Karpas-422 (cell line): ENCODE data around the gene ZFAND2A. TPM values are rescaled to one million over a fixed set of nuclear protein-coding genes. Genes with fewer than 3 reads are reported as not detected.
A peak's percentile ranks its signal among the peaks of the same experiment; 100 is the strongest.
"Not testable (repeated sequence)": the region's sequence is repeated elsewhere in the genome, so short reads cannot be mapped to it uniquely, and the experiment has no call there.

Experiments
- DNase-seq: peaks from one replicate; pipeline ENCODE4 v3.0.0-alpha.2; 2015
- H2AFZ ChIP-seq: fragments of 200-600 bp; sonication (generic); 2 replicates; pipeline ENCODE4 v1.6.1; 2014; ENCODE audit warnings: antibody characterized with exemption, low read length, mixed read lengths
- H3K27ac ChIP-seq: fragments of 200-600 bp; sonication (generic); 2 replicates; pipeline ENCODE4 v1.5.1; 2014; ENCODE audit warnings: mild to moderate bottlenecking, low read length, moderate library complexity
- H3K27me3 ChIP-seq: fragments of 200-600 bp; sonication (generic); 2 replicates; pipeline ENCODE4 v1.6.1; 2014; ENCODE audit warnings: low read length, mixed read lengths
- H3K36me3 ChIP-seq: fragments of 200-600 bp; sonication (generic); 2 replicates; pipeline ENCODE4 v1.6.1; 2014; ENCODE audit warnings: low read length, mixed read lengths; ENCODE audit not compliant: insufficient read depth
- H3K4me1 ChIP-seq: fragments of 200-600 bp; sonication (generic); 2 replicates; pipeline ENCODE4 v1.6.1; 2014; ENCODE audit warnings: mild to moderate bottlenecking, low read length, mixed read lengths
- H3K4me2 ChIP-seq: fragments of 200-600 bp; sonication (generic); 2 replicates; pipeline ENCODE4 v1.6.1; 2014; ENCODE audit warnings: low read length, low read depth, mild to moderate bottlenecking; ENCODE audit not compliant: poor library complexity, severe bottlenecking
- H3K4me3 ChIP-seq: fragments of 200-600 bp; sonication (generic); 2 replicates; pipeline ENCODE4 v1.5.1; 2014; ENCODE audit warnings: mild to moderate bottlenecking, antibody characterized with exemption, low read length, mixed read lengths
- H3K79me2 ChIP-seq: fragments of 200-600 bp; sonication (generic); 2 replicates; pipeline ENCODE4 v1.6.1; 2014; ENCODE audit warnings: mild to moderate bottlenecking, low read length, mixed read lengths
- H3K9ac ChIP-seq: fragments of 200-600 bp; sonication (generic); 2 replicates; pipeline ENCODE4 v1.6.0; 2014; ENCODE audit warnings: low read length
- H3K9me2 ChIP-seq: fragments of 200-600 bp; sonication (generic), shearing (Covaris generic); replicated peaks from 2 replicates; pipeline ENCODE4 v1.6.0; 2014; ENCODE audit warnings: mild to moderate bottlenecking, low read length, moderate library complexity; ENCODE audit not compliant: insufficient read depth
- H3K9me3 ChIP-seq: fragments of 300-700, 200-600 bp; sonication (generic); 2 replicates; pipeline ENCODE4 v1.6.1; 2014; ENCODE audit warnings: low read length, mixed read lengths
- H4K20me1 ChIP-seq: fragments of 200-600 bp; sonication (generic); 2 replicates; pipeline ENCODE4 v1.6.1; 2014; ENCODE audit warnings: mild to moderate bottlenecking, antibody characterized with exemption, low read length, low read depth; ENCODE audit not compliant: insufficient read depth
- total RNA-seq: library from RNA; depleted of rRNA; stranded (reverse); fragments of >200 nt; shearing (Covaris generic); gene quantifications from 2 replicates; pipeline ENCODE4 v1.2.3, GENCODE V29; 2014; ENCODE audit warnings: low replicate concordance

ZFAND2A gene
- total RNA-seq, 1 experiment from 2014 or later, result 11.5 TPM

DNA sequence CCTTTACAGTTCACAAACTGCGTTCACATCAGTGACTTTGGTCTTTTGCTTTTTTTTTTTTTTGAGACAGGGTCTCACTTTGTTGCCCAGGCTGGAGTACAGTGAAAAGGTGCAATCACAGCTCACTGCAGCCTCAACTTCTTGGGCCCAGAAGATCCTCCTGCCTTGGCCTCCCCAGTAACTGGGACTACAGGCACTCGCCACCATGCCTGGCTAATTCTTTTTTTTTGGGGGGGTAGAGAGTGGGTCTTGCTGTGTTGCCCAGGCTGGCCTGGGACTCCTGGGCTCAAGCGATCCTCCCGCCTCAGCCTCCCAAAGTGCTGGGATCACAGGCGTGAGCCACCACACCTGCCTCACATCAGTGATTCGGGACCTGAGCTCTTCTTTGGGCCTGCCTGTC, 37.0 kb upstream of the ZFAND2A start:
- Histone ChIP-seq H2AFZ (no peak overlapping the region), H3K4me2 (no peak overlapping the region), H3K9me3 (no peaks in the 10 kb centered on the region), H3K27me3 (no peaks in the 10 kb centered on the region), H3K4me1 (no peaks in the 10 kb centered on the region), H4K20me1 (no peaks in the 10 kb centered on the region), H3K9me2 (no peaks in the 10 kb centered on the region), H3K79me2 (no peaks in the 10 kb centered on the region), H3K36me3 (no peaks in the 10 kb centered on the region), H3K27ac (no peak overlapping the region), H3K4me3 (no peak overlapping the region), H3K9ac (no peak overlapping the region)
- DNase-seq, result no peak

DNA sequence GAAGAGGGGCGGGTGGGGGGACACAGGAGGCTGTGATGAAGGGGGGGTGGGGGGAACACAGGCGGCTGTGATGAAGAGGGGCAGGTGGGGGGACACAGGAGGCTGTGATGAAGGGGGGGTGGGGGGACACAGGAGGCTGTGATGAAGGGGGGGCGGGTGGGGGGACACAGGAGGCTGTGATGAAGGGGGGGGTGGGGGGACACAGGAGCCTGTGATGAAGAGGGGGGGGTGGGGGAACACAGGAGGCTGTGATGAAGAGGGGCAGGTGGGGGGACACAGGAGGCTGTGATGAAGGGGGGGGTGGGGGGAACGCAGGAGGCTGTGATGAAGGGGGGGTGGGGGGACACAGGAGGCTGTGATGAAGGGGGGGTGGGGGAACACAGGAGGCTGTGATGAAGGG, 36.4 kb upstream of the ZFAND2A start:
- not testable (repeated sequence) for H2AFZ ChIP-seq, DNase-seq, H3K9me3 ChIP-seq, H3K27ac ChIP-seq, H3K9ac ChIP-seq, H3K9me2 ChIP-seq, H3K36me3 ChIP-seq, H3K79me2 ChIP-seq, H3K4me3 ChIP-seq, H3K4me2 ChIP-seq, H3K27me3 ChIP-seq, H3K4me1 ChIP-seq, H4K20me1 ChIP-seq

DNA sequence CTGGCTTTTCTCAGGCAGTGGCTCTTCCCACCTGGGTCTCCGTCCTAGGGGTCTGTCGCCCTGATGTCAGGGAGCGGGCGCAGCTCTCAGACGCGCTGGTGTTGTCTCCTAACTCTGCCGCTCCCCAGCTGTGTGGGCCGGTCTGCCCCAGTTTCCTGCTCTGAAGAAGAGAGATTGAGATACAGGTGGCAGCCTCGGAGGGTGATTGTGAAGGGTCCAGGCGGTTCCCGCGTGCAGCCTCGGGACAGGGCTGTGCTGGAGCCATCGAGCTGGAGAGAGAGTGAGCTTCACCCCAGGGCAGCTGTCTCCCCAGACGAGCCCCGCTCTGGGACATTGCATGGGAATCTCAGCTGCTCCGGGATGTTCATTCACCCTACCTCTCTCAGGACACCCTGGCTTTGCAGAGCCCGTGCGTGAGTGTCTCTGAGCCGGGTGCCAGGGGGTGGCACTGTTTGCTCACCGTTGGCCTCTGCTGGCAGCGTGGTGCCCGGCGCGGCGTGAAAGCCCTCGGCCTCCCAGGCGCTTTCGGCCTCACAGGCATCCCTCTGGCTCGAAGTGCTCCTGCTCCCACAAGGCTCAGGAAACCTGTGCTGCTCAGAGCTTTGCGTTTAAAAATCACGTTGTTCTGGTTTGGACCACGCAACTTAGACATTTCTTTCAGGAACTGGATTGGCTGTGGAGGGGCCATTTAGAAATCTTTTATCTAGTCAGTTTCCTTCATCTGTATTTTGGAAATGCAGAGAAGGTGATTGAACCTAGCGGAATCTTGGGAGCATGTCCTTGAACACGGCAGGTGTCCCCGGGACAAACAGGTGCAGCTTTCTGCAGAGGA, 33.8 kb upstream of the ZFAND2A start:
- H3K9me2 ChIP-seq, result no peaks in the 10 kb centered on the region
- no peaks in the 10 kb centered on the region for H4K20me1 ChIP-seq
- H3K4me3 ChIP-seq, result no peak overlapping the region
- H2AFZ ChIP-seq, result no peak overlapping the region
- H3K36me3 ChIP-seq, result no peaks in the 10 kb centered on the region
- no peak overlapping the region for H3K9ac ChIP-seq
- no peaks in the 10 kb centered on the region for H3K4me1 ChIP-seq
- no peaks in the 10 kb centered on the region for H3K27me3 ChIP-seq
- peak; percentile 79 for DNase-seq
- H3K9me3 ChIP-seq, result no peaks in the 10 kb centered on the region
- H3K27ac ChIP-seq, result no peak overlapping the region
- H3K79me2 ChIP-seq, result no peaks in the 10 kb centered on the region
- no peak overlapping the region for H3K4me2 ChIP-seq

DNA sequence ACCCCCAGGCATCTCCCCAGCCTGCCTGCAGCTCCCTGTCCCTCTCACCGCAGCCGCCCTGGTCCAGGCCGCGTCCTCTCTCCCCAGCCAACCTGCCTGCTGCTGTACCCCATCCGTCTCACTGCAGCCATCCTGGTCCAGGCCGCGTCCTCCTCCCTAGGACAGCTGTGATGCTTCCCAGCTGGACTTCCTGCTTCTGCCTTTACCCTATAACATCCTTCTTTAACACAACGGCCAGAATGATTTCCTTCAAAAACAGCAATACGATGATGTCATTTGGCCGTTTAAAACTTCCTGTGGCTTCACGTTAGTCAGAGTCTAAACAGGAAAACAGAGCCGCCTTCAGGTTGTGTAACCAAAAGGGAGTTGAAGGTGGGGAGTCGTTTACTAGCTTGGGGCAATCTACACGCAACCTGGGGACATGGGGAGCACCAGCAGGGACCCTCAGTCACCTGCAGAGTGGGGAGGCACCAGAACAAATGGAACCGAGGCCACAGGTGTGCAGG, 32.2 kb upstream of the ZFAND2A start:
- no peaks in the 10 kb centered on the region for H4K20me1 ChIP-seq
- no peaks in the 10 kb centered on the region for H3K27me3 ChIP-seq
- no peaks in the 10 kb centered on the region for H3K9me2 ChIP-seq
- no peaks in the 10 kb centered on the region for H3K4me1 ChIP-seq
- no peaks in the 10 kb centered on the region for H3K9me3 ChIP-seq
- H3K4me2 ChIP-seq, result no peak overlapping the region
- H2AFZ ChIP-seq, result no peak overlapping the region
- no peaks in the 10 kb centered on the region for H3K36me3 ChIP-seq
- no peak for DNase-seq
- H3K9ac ChIP-seq, result no peak overlapping the region
- H3K79me2 ChIP-seq, result no peaks in the 10 kb centered on the region
- no peak overlapping the region for H3K27ac ChIP-seq
- no peak overlapping the region for H3K4me3 ChIP-seq

DNA sequence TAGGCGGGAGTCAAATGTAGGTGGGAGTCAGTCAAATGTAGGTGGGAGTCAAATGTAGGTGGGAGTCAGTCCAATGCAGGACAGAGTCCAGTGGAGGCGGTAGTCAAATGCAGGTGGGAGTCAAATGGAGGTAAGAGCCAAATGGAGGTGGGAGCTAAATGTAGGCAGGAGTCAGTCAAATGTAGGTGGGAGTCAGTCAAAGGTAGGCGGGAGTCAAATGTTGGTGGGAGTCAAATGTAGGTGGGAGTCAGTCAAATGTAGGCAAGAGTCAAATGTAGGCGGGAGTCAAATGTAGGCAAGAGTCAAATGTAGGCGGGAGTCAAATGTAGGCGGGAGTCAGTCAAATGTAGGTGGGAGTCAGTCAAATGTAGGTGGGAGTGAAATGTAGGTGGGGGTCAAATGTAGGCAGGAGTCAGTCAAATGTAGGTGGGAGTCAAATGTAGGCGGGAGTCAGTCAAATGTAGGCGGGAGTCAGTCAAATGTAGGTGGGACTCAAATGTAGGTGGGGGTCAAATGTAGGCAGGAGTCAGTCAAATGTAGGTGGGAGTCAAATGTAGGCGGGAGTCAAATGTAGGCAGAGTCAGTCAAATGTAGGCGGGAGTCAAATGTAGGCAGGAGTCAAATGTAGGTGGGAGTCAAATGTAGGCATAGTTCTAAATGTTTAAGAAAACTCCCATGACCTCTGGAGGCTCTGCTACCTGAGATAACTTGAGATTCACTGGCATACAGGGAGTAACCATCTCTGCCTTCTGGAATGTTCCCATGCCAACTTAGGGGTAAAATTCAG, 30.2 kb upstream of the ZFAND2A start:
- no peak overlapping the region for H3K4me2 ChIP-seq
- H4K20me1 ChIP-seq, result no peaks in the 10 kb centered on the region
- no peak overlapping the region for H2AFZ ChIP-seq
- H3K4me3 ChIP-seq, result no peak overlapping the region
- no peak overlapping the region for H3K9ac ChIP-seq
- no peaks in the 10 kb centered on the region for H3K9me3 ChIP-seq
- H3K79me2 ChIP-seq, result no peaks in the 10 kb centered on the region
- H3K4me1 ChIP-seq, result no peaks in the 10 kb centered on the region
- H3K36me3 ChIP-seq, result no peaks in the 10 kb centered on the region
- no peaks in the 10 kb centered on the region for H3K9me2 ChIP-seq
- no peaks in the 10 kb centered on the region for H3K27me3 ChIP-seq
- H3K27ac ChIP-seq, result no peak overlapping the region
- no peak for DNase-seq

DNA sequence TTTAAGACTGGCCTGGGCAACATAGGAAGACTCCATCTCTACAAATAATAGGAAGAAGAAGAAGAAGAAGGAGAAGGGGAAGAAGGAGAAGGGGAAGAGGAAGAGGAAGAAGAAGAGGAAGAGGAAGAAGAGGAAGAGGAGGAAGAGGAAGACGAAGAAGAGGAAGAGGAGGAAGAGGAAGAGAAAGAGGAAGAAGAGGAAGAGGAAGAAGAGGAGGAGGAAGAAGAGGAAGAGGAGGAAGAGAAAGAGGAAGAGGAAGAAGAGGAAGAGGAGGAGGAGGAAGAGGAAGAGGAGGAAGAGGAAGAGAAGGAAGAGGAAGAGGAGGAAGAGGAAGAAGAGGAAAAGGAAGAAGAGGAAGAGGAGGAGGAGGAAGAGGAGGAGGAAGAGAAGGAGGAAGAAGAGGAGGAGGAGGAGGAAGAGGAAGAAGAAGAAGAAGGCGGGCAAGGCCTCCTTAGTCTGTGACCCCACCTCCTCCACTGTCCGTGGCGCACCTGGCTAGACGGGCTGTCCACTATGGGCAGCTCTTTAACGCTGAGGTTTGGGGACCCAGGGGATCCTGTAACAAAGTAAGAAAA, 28.8 kb upstream of the ZFAND2A start:
- no peaks in the 10 kb centered on the region for H3K36me3 ChIP-seq
- no peaks in the 10 kb centered on the region for H3K4me1 ChIP-seq
- no peak overlapping the region for H3K4me3 ChIP-seq
- H3K27ac ChIP-seq, result no peak overlapping the region
- no peak overlapping the region for H3K9ac ChIP-seq
- H3K9me2 ChIP-seq, result no peaks in the 10 kb centered on the region
- no peaks in the 10 kb centered on the region for H3K9me3 ChIP-seq
- no peaks in the 10 kb centered on the region for H4K20me1 ChIP-seq
- no peak overlapping the region for H2AFZ ChIP-seq
- H3K27me3 ChIP-seq, result no peaks in the 10 kb centered on the region
- H3K4me2 ChIP-seq, result no peak overlapping the region
- DNase-seq, result no peak
- no peaks in the 10 kb centered on the region for H3K79me2 ChIP-seq

DNA sequence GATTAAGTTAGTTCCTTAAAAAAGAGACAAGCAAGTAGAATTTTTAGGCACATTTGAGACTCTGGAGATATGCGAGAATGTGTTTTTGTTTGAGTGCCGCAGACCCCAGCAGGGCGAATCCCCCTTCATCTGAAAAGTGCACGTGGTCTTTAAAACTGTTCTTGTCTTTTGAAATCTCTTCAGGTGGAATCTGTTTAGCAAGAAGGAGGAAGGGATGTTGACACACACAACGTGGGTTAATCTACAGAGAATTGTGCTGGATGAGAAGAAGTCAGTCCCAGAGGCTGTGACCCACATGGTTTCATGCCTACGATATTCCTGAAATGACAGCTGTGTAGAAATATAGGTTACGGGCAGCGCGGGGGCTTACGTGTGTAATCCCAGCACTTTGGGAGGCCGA, 27.1 kb upstream of the ZFAND2A start:
- no peak overlapping the region for H3K4me3 ChIP-seq
- no peaks in the 10 kb centered on the region for H3K9me3 ChIP-seq
- no peaks in the 10 kb centered on the region for H3K79me2 ChIP-seq
- H3K4me2 ChIP-seq, result no peak overlapping the region
- H3K27me3 ChIP-seq, result no peaks in the 10 kb centered on the region
- no peaks in the 10 kb centered on the region for H3K9me2 ChIP-seq
- no peaks in the 10 kb centered on the region for H4K20me1 ChIP-seq
- H3K27ac ChIP-seq, result no peak overlapping the region
- H2AFZ ChIP-seq, result no peak overlapping the region
- no peaks in the 10 kb centered on the region for H3K36me3 ChIP-seq
- no peak for DNase-seq
- no peak overlapping the region for H3K9ac ChIP-seq
- no peaks in the 10 kb centered on the region for H3K4me1 ChIP-seq

DNA sequence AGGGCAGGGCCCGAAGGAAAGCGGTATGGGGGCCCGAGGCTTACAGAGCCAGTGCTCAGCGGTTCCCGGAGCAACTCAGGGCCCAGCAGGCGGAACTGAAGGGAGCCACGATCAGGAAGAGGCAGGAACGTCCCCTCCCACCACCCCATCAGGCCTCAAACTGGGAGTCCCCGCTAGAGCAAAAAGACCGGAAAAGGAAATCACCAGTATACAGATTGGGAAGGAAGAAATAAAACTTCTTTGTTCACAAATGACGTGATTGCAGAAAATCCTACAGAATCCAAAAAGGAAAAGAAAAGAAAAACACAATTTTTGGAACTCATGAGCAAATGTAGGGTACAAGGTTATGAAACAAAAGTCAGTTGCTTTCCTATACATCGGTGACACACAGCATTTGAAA, 21.6 kb upstream of the ZFAND2A start:
- no peaks in the 10 kb centered on the region for H3K9me2 ChIP-seq
- no peak overlapping the region for H3K9ac ChIP-seq
- no peak overlapping the region for H3K27ac ChIP-seq
- no peak overlapping the region for H3K4me2 ChIP-seq
- no peak overlapping the region for H2AFZ ChIP-seq
- no peaks in the 10 kb centered on the region for H3K4me1 ChIP-seq
- no peaks in the 10 kb centered on the region for H4K20me1 ChIP-seq
- H3K27me3 ChIP-seq, result 0 out of 2 replicates have a peak, but pooled peaks cover 2% of the 10 kb centered on the region
- DNase-seq, result no peak
- H3K4me3 ChIP-seq, result no peak overlapping the region
- H3K36me3 ChIP-seq, result no peaks in the 10 kb centered on the region
- no peaks in the 10 kb centered on the region for H3K79me2 ChIP-seq
- no peaks in the 10 kb centered on the region for H3K9me3 ChIP-seq
